CD14-positive monocyte (primary cell): ENCODE results near the gene LRRC38. TPM values are rescaled to one million over a fixed set of nuclear protein-coding genes. Genes with fewer than 3 reads are reported as not detected.
"Not testable (repeated sequence)": the region's sequence is repeated elsewhere in the genome, so short reads cannot be mapped to it uniquely, and the experiment has no call there.

Experiments used
- DNase-seq, 3 donors: peaks; one replicate each; pipeline ENCODE4 v3.0.0-alpha.2; 2011 to 2022
- H2AFZ ChIP-seq: 2 replicates; pipeline ENCODE4 v1.6.0; 2012; ENCODE audit warnings: mild to moderate bottlenecking, low read depth, low read length, inconsistent platforms; ENCODE audit not compliant: insufficient read depth, poor library complexity, severe bottlenecking
- H3K27ac ChIP-seq, 2 donors: 1 replicate in 1 of 2; 2 replicates in 1 of 2; pipeline ENCODE4 v1.5.1; 2012 to 2013; ENCODE audit warnings: low read length in 2 of 2, control low read depth in 1 of 2, inconsistent platforms in 1 of 2, low read depth in 1 of 2, mild to moderate bottlenecking in 1 of 2
- H3K27me3 ChIP-seq, 2 donors: one replicate each; pipeline versions ENCODE4 v1.6.0 to v1.6.1; 2011 to 2013; ENCODE audit warnings: low read length in 2 of 2; ENCODE audit not compliant: control insufficient read depth in 2 of 2, insufficient read depth in 2 of 2
- H3K36me3 ChIP-seq, 2 donors: replicated peaks in 1 of 2; 1 replicate in 1 of 2; 2 replicates in 1 of 2; pipeline versions ENCODE4 v1.5.1 to v1.6.1; 2012 to 2013; ENCODE audit warnings: low read length in 2 of 2, control low read depth in 1 of 2, inconsistent platforms in 1 of 2, mild to moderate bottlenecking in 1 of 2; ENCODE audit not compliant: insufficient read depth in 2 of 2, control insufficient read depth in 1 of 2
- H3K4me1 ChIP-seq, 2 donors: 1 replicate in 1 of 2; 2 replicates in 1 of 2; pipeline versions ENCODE4 v1.5.1 to v1.6.1; 2012 to 2013; ENCODE audit warnings: low read length in 2 of 2, control low read depth in 1 of 2, inconsistent platforms in 1 of 2, mild to moderate bottlenecking in 1 of 2, moderate library complexity in 1 of 2; ENCODE audit not compliant: insufficient read depth in 2 of 2, control insufficient read depth in 1 of 2
- H3K4me2 ChIP-seq: replicated peaks from 2 replicates; pipeline ENCODE3; 2012; ENCODE audit warnings: low read length, moderate library complexity, mild to moderate bottlenecking; ENCODE audit not compliant: poor library complexity, severe bottlenecking; ENCODE audit errors: extremely low read depth
- H3K4me3 ChIP-seq, 3 experiments: fragments of 200-600 bp in 1 of 3; sonication (generic) in 1 of 3; replicated peaks in 1 of 3; 1 replicate in 2 of 3; 2 replicates in 1 of 3; pipeline ENCODE4 v1.5.1; 2011 to 2013; ENCODE audit warnings: low read length in 3 of 3, mild to moderate bottlenecking in 3 of 3, control low read depth in 2 of 3, low read depth in 2 of 3, inconsistent platforms in 1 of 3, moderate library complexity in 1 of 3
- H3K79me2 ChIP-seq: 2 replicates; pipeline ENCODE4 v1.6.0; 2012; ENCODE audit warnings: mild to moderate bottlenecking, control low read depth, inconsistent platforms, low read length, moderate library complexity; ENCODE audit not compliant: insufficient read depth
- H3K9ac ChIP-seq: 2 replicates; pipeline ENCODE4 v1.6.0; 2017; ENCODE audit warnings: low read length, mild to moderate bottlenecking; ENCODE audit not compliant: insufficient read depth, poor library complexity, severe bottlenecking
- H3K9me3 ChIP-seq, 2 donors: replicated peaks in 1 of 2; 1 replicate in 1 of 2; 2 replicates in 1 of 2; pipeline versions ENCODE4 v1.5.1 to v1.6.1; 2012 to 2013; ENCODE audit warnings: low read length in 2 of 2, control low read depth in 1 of 2; ENCODE audit not compliant: control insufficient read depth in 1 of 2, insufficient read depth in 1 of 2
- H4K20me1 ChIP-seq: 2 replicates; pipeline ENCODE4 v1.6.0; 2012; ENCODE audit warnings: mild to moderate bottlenecking, low read length, control low read depth, moderate library complexity; ENCODE audit not compliant: insufficient read depth
- H3K27ac Mint-ChIP-seq, 7 donors: one replicate each; pipeline ENCODE4 v1.8.0; 2020; ENCODE audit warnings: mild to moderate bottlenecking in 7 of 7, mixed read lengths in 7 of 7, moderate library complexity in 6 of 7, inconsistent platforms in 2 of 7
- H3K27me3 Mint-ChIP-seq, 3 donors: one replicate each; pipeline ENCODE4 v1.8.0; 2021 to 2022; ENCODE audit warnings: low read depth in 3 of 3, mild to moderate bottlenecking in 3 of 3, mixed read lengths in 3 of 3, moderate library complexity in 3 of 3, inconsistent platforms in 1 of 3
- H3K36me3 Mint-ChIP-seq, 2 donors: one replicate each; pipeline ENCODE4 v1.8.0; 2020; ENCODE audit warnings: mixed read lengths in 2 of 2, inconsistent platforms in 1 of 2, mild to moderate bottlenecking in 1 of 2
- H3K4me1 Mint-ChIP-seq: one replicate; pipeline ENCODE4 v1.8.0; 2020; ENCODE audit warnings: mild to moderate bottlenecking, mixed read lengths
- H3K4me3 Mint-ChIP-seq, 2 donors: one replicate each; pipeline ENCODE4 v1.8.0; 2020; ENCODE audit warnings: mild to moderate bottlenecking in 2 of 2, mixed read lengths in 2 of 2, moderate library complexity in 1 of 2
- H3K9me3 Mint-ChIP-seq, 7 donors: one replicate each; pipeline ENCODE4 v1.8.0; 2020 to 2022; ENCODE audit warnings: mixed read lengths in 7 of 7, mild to moderate bottlenecking in 6 of 7, moderate library complexity in 6 of 7, inconsistent platforms in 2 of 7
- WGBS: methylation state at CpG from one replicate; pipeline ENCODE4 v1.1.5; 2013; ENCODE audit warnings: missing lambda C conversion rate; ENCODE audit not compliant: insufficient coverage; 5-methylcytosine and 5-hydroxymethylcytosine counted together
- intact Hi-C, 2 donors: fragments of 100-400 bp; cut with micrococcal nuclease; formaldehyde crosslinking; loops; one replicate each; pipeline versions ENCODE4 v1.15.0 to v1.15.1; 2023
- polyA plus RNA-seq, 3 donors: library from polyadenylated mRNA; depleted of rRNA in 1 of 3; unstranded in 2 of 3; stranded (reverse) in 1 of 3; fragments of 300-500 nt in 2 of 3; fragments of >200 nt in 1 of 3; fragmentation: Illumina TruSeq in 2 of 3; gene quantifications; 1 replicate in 2 of 3; 2 replicates in 1 of 3; pipeline ENCODE4 v1.2.3, GENCODE V29; 2012 to 2021
- TF ChIP-seq, protein P1 (sequence below): fragments of 200-600 bp; IDR thresholded peaks from one replicate; pipeline ENCODE4 v1.8.0; 2022; ENCODE audit warnings: antibody characterized with exemption, mild to moderate bottlenecking

Gene LRRC38
- polyA plus RNA-seq, 3 donors, result not detected

DNA sequence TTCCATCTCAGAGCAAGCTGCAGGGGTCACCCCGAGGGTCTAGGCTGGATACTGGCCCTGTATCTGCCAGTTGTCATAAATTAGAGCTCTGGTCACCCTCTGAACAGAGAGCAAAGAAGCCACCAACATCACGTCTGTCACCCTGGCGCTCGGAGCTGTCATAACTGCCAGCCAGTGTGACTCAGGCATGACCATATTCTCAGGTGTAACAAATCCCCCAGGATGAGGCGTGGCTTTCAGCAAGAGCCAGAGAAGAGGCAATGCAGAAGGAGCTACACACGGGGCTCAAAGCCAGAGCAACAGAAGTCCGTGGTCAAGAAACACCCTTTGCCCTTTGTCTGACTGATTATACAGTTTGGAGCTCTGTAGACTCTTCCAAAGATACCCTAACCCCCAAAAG lies 63.6 kb downstream of the LRRC38 start:
- Histone ChIP-seq H3K4me2 (no peak overlapping the region), H3K4me3 (no peak overlapping the region), H3K36me3 (no peaks in the 10 kb centered on the region), H3K79me2 (no peaks in the 10 kb centered on the region), H3K9me3 (no peaks in the 10 kb centered on the region), H3K27me3 (no peaks in the 10 kb centered on the region), H3K27ac (no peak overlapping the region), H4K20me1 (no peaks in the 10 kb centered on the region), H3K4me1 (no peaks in the 10 kb centered on the region), H2AFZ (no peak overlapping the region), H3K9ac (no peak overlapping the region)
- Mint-ChIP-seq H3K4me3 (no peak overlapping the region), H3K27me3 (peaks cover 5 to 6% (median 5%) of the 10 kb centered on the region in 3 donors), H3K27ac (peak overlapping the region in 1 of 7 donors; percentile 30), H3K36me3 (no peaks in the 10 kb centered on the region), H3K9me3 (no peaks in the 10 kb centered on the region), H3K4me1 (no peaks in the 10 kb centered on the region)
- TF ChIP-seq, protein P1, sequence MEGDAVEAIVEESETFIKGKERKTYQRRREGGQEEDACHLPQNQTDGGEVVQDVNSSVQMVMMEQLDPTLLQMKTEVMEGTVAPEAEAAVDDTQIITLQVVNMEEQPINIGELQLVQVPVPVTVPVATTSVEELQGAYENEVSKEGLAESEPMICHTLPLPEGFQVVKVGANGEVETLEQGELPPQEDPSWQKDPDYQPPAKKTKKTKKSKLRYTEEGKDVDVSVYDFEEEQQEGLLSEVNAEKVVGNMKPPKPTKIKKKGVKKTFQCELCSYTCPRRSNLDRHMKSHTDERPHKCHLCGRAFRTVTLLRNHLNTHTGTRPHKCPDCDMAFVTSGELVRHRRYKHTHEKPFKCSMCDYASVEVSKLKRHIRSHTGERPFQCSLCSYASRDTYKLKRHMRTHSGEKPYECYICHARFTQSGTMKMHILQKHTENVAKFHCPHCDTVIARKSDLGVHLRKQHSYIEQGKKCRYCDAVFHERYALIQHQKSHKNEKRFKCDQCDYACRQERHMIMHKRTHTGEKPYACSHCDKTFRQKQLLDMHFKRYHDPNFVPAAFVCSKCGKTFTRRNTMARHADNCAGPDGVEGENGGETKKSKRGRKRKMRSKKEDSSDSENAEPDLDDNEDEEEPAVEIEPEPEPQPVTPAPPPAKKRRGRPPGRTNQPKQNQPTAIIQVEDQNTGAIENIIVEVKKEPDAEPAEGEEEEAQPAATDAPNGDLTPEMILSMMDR, result no peak
- WGBS, result 75% methylated on average over 7 of the region's 7 CpGs
- DNase-seq, result no peak
- intact Hi-C loops, result no loop called here

DNA sequence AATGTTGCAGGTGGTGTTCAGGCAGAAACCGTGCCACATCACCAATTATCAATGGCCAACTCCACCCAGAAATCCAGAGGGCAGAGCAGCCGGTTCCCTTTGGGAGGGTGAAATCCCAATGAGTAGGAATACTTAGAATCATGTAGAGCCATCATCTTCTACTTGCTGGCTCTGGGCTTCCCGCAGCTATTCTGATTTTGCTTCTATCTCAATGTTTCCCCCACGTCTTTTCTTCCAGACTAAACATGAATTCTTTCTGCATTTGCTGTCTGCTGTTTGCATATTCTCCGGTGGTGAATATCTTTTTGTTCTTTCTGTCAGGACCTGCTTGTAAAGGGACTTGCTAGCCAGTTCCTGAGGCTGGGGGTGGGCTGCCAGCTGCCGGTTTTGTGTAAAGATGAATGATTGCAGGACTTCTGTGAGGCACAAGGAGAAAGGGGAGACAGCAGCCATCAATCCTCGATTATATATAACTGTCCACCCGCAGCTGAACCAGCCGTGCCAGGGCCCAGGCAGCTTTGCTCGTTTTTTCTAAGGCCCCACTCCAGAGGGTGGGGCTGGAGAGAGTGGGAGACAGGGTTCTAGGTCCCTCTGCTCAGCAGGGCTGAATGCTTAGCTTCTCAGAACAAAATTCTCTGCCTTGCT lies 70.3 kb downstream of the LRRC38 start:
- no peak overlapping the region for H3K9ac ChIP-seq
- H3K27me3 ChIP-seq, result no peaks in the 10 kb centered on the region
- intact Hi-C loops, result no loop called here
- no peak overlapping the region for H3K4me2 ChIP-seq
- Mint-ChIP-seq H3K4me1 (no peaks in the 10 kb centered on the region), H3K9me3 (peaks cover 0 to 3% (median 1%) of the 10 kb centered on the region in 7 donors), H3K27me3 (peaks cover 0 to 2% (median 2%) of the 10 kb centered on the region in 3 donors), H3K36me3 (no peaks in the 10 kb centered on the region), H3K4me3 (no peak overlapping the region), H3K27ac (no peak overlapping the region)
- H3K79me2 ChIP-seq, result no peaks in the 10 kb centered on the region
- no peaks in the 10 kb centered on the region for H3K9me3 ChIP-seq
- H3K4me1 ChIP-seq, result no peaks in the 10 kb centered on the region
- no peak overlapping the region for H2AFZ ChIP-seq
- no peak for DNase-seq
- 83% methylated on average over 3 of the region's 10 CpGs for WGBS
- no peak overlapping the region for H3K27ac ChIP-seq
- TF ChIP-seq, protein P1, result no peak
- no peak overlapping the region for H3K4me3 ChIP-seq
- no peaks in the 10 kb centered on the region for H4K20me1 ChIP-seq
- no peaks in the 10 kb centered on the region for H3K36me3 ChIP-seq

DNA sequence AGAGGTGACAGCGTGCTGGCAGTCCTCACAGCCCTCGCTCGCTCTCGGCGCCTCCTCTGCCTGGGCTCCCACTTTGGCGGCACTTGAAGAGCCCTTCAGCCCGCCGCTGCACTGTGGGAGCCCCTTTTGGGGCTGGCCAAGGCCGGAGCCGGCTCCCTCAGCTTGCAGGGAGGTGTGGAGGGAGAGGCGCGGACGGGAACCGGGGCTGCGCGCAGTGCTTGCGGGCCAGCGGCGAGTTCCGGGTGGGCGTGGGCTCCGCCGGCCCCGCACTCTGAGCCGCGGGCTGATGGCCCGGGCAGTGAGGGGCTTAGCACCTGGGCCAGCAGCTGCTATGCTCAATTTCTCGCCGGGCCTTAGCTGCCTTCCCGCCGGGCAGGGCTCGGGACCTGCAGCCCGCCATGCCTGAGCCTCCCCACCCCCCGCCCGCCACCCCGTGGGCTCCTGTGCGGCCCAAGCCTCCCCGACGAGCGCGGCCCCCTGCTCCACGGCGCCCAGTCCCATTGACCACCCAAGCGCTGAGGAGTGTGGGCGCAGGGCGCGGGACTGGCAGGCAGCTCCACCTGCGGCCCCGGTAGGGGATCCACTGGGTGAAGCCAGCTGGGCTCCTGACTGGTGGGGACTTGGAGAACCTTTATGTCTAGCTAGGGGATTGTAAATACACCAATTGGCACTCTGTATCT lies 74.6 kb downstream of the LRRC38 start:
- DNase-seq, H3K4me1 Mint-ChIP-seq, H3K27me3 ChIP-seq, H3K79me2 ChIP-seq, H3K4me3 Mint-ChIP-seq, H4K20me1 ChIP-seq, H3K27ac ChIP-seq, H3K4me1 ChIP-seq, intact Hi-C loops, H3K9me3 Mint-ChIP-seq, H3K4me3 ChIP-seq, H3K9ac ChIP-seq, H3K36me3 ChIP-seq, H3K36me3 Mint-ChIP-seq, H3K27ac Mint-ChIP-seq, H3K4me2 ChIP-seq, H3K9me3 ChIP-seq, H2AFZ ChIP-seq, H3K27me3 Mint-ChIP-seq: not testable (repeated sequence)
- 93% methylated on average over 31 of the region's 49 CpGs for WGBS
